C4-2B (cell line): Measurements from ENCODE around the gene PARS2.

Experiments
- ZFX ChIP-seq: fragments of 450-650 bp; IDR thresholded peaks from 2 replicates; pipeline ENCODE4 v1.6.1; 2017
- TF ChIP-seq, protein P1 (sequence below): fragments of 450-650 bp; conservative IDR thresholded peaks from 2 replicates; pipeline ENCODE4 v1.5.1; 2017; ENCODE audit warnings: mild to moderate bottlenecking

DNA sequence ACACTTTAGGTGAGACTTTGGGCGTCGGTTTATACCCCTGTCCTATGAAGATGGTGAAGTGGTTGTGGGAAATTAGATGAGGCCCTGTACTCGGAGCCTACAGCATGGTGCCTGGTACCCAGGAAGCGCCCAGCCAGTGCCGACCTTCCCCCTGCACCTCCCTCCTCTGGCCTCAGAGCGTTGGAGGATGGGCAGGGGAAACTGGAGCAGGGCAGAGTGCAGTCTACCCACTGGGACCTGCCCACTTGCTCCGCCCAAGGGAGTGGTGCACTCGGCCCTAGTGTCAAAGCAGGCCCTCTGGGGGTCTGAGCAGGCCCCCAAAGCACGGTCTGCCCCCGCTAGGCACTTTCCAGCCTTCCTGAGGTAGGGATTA, 49.8 kb upstream of the PARS2 start:
- TF ChIP-seq, protein P1, sequence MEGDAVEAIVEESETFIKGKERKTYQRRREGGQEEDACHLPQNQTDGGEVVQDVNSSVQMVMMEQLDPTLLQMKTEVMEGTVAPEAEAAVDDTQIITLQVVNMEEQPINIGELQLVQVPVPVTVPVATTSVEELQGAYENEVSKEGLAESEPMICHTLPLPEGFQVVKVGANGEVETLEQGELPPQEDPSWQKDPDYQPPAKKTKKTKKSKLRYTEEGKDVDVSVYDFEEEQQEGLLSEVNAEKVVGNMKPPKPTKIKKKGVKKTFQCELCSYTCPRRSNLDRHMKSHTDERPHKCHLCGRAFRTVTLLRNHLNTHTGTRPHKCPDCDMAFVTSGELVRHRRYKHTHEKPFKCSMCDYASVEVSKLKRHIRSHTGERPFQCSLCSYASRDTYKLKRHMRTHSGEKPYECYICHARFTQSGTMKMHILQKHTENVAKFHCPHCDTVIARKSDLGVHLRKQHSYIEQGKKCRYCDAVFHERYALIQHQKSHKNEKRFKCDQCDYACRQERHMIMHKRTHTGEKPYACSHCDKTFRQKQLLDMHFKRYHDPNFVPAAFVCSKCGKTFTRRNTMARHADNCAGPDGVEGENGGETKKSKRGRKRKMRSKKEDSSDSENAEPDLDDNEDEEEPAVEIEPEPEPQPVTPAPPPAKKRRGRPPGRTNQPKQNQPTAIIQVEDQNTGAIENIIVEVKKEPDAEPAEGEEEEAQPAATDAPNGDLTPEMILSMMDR = no peak
- TF ChIP-seq ZFX = no peak
